Measurements from ENCODE around the gene ZNF124.

DNA sequence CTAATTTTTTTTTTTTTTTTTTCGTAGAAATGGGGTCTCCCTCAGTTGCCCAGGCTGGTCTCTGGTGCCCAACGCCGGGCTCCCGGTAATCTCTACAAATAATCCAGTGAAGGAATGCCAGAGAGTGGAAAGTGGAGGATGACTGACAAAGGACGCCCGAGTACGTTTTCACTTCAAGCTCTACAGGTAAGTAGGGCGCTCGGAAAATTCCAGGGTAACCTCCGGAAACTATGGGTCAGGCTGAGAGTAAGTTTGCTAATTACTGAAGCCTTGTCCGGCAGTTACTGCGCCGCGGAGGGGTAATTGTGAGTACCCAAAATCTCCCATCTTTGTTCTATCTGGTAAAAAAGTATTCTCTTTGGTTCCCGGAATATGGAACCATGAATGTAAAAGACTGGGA is 65.9 kb downstream of the ZNF124 start:
- TF ChIP-seq TCF12 (IDR thresholded peaks at IDR 0.05; ENCODE audit: low read depth): no peak
- no peak for TF ChIP-seq RAD21 (IDR thresholded peaks at IDR 0.05; ENCODE audit: low read depth)
- no peak for TF ChIP-seq EP300 (IDR thresholded peaks at IDR 0.05; ENCODE audit: borderline replicate concordance)
- TF ChIP-seq, protein P1, sequence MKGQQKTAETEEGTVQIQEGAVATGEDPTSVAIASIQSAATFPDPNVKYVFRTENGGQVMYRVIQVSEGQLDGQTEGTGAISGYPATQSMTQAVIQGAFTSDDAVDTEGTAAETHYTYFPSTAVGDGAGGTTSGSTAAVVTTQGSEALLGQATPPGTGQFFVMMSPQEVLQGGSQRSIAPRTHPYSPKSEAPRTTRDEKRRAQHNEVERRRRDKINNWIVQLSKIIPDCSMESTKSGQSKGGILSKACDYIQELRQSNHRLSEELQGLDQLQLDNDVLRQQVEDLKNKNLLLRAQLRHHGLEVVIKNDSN (IDR thresholded peaks at IDR 0.05): no peak
- no peak for TF ChIP-seq MAX (IDR thresholded peaks at IDR 0.05)

Data from Ishikawa (cell line).